Measurements from ENCODE around the gene GAREM1.

The GAREM1 gene

GRCh38 chr18:32422978-32423740 lies 47.5 kb downstream of the GAREM1 start:
- DNase-seq = no peak

DNA sequence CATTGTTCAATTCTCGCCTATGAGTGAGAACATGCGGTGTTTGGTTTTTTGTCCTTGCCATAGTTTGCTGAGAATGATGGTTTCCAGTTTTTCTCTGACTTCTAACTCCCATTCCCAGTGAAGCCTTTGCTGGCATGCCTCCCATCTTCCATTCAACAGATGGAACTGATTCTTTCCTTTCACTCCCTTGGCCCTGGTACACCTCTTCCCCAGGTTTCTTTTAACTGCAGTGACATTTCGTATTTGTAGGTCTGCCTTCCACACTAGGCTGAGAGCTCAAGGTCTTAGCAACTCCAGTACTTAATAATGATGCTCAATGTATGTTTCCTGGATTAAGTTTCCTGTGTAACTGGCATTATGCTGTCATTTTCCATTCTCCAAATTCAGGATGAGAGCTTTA lies 48.5 kb downstream of the GAREM1 start:
- DNase-seq = no peak

DNA sequence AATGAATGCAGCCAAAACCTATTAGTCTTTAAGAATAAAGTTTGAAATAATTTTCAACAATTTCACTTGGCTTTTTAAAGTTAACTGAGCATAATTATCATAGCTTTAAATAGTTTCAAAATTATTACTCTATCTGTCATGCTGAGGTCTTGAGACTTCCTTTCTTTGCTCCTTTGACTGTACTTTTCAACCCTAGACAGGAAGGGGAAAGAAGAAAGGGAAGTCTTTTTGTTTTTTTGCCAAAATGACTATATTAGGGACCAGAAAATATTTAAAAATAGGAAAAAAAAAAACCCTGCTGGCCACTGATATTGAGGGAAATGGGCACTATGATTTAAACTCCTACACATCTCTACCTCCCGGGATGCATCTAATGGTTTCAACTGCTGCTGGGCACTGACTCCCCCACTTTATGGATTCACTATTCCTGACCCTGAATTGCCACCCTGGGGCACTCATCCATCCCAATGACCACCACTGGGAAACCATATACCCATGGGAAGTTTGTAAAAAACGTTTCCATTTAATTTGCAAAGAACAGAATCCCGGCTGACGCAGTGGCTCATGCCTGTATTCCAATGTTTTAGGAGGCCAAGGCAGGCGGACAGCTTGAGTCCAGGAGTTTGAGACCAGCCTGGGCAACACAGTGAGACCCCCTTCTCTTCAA lies 50.5 kb downstream of the GAREM1 start:
- no peak for DNase-seq

- no peak for DNase-seq
Observed at GRCh38 chr18:32418148-32418547, 52.5 kb downstream of the GAREM1 start.

DNA sequence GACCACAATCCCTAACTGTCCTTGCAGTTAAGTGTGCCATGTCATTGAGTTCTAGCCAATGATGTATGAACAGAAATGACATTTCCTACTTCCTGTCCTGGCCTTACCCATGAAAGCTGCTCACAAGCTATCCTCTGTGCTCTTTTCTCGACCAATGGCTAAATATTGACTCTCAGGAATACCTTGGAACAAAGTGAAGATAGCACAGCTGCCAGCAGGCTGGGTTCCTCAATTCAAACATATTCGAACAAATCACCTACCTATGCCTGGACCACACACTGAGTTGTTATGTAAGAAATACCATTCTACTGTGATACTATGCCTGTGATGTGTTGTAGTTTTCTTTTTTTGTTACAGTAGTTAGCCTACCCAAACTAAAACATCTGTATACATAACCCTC lies 65.1 kb downstream of the GAREM1 start:
- no peak for DNase-seq

GRCh38 chr18:32401621-32402020 lies 69.1 kb downstream of the GAREM1 start:
- DNase-seq = no peak

DNA sequence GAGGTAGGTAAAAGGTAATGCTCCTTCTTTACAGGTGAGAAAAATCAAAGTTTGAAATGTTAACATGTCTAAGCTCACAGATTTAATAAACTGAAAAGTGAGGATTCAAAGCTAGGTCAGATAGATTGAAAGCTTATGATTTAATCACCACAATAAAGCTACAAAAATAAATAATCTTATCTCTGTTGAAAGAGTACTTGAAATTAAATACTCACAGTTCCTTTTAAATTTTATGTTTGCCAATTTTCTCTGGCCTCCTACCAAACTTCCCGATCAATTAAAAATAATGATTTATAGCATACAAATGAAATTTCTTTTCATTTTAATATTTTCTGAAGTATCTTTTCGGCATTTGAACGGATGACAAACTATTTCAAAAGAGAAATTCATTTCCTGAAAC lies 77.3 kb downstream of the GAREM1 start:
- no peak for DNase-seq

GRCh38 chr18:32391126-32391525 lies 79.6 kb downstream of the GAREM1 start:
- no peak for DNase-seq

- no peak for DNase-seq
Observed at GRCh38 chr18:32389858-32390257, 80.8 kb downstream of the GAREM1 start.

DNA sequence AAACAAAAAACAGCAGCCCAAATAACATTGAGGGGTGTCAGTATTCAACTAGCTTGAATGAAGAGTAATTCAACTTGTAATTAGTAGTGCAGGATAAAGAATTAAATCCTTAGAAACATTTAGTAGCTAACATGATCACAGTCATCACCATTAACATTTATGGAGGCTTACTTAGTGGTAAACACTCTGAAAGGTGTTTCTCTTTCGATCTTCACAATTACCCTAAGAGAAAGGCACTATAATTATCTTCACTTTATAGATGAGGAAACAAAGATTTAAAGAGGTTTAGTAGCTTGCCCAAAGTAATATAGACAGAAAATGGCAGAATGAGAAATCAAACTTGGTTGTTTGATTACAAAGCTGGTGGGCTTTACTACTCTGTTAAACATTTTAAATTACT lies 81.5 kb downstream of the GAREM1 start:
- DNase-seq = no peak

- DNase-seq = no peak
Observed at GRCh38 chr18:32386471-32386870, 84.2 kb downstream of the GAREM1 start.

GRCh38 chr18:32383050-32383819 lies 87.4 kb downstream of the GAREM1 start:
- no peak for DNase-seq

- no peak for DNase-seq
Observed at GRCh38 chr18:32381761-32382160, 88.9 kb downstream of the GAREM1 start.

DNA sequence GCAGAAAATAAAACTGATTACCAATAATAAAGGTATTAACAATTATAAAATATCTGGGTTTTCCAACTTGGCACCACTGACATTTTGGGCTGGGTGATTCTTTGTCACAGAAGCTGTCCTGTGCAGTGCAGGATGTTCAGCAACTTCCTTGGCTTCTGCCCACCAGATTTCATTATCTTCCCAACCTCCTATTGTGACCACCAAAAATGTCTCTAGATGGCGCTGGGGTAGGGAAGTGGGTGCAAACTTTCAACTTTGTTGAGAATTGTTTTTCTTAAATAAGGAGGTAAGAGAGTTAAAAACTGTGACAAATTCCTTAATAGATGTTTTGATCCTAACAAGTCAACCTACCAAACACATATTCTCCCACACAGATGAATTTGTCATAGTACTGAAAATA lies 90.1 kb downstream of the GAREM1 start:
- DNase-seq = no peak

DNA sequence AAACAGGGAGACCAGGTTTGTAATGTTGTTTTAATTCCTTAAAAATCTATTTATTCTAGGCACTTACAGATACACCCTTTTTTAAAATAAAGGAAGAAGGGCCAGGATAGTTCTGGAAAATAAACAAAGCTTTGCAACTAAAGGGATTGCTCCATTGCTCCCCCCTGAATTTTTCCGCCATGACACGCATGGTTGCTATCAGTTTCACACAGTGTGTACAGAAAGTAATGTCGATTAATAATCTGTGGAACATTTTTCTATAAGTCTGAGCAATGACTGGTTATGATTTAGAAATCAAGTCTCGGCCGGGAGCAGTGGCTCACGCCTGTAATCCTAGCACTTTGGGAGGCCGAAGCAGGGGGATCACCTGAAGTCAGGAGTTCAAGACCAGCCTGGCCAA lies 90.8 kb downstream of the GAREM1 start:
- DNase-seq = no peak

- DNase-seq = no peak
Observed at GRCh38 chr18:32378705-32379104, 92.0 kb downstream of the GAREM1 start.

DNA sequence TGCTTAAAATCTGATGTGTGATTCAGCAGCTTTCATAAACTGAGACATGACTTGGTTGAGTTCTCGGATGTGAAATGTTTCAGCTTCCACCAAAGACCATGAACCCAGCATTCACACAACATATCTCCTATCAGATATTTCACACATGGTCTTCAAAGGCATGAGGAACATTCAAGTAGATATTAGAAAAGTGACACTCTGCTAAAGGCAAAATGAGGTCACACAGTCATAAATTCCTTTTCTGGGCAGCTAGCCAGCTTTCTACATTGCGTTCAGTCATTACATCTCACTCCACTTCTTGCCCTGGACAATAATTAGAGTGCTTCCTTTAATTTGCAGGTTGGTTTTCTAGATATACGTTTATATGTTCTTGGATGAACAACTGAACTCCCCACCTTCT lies 96.7 kb downstream of the GAREM1 start:
- DNase-seq = no peak

- DNase-seq = no peak
Observed at GRCh38 chr18:32373505-32373904, 97.2 kb downstream of the GAREM1 start.

- DNase-seq = no peak
Observed at GRCh38 chr18:32372381-32373061, 98.2 kb downstream of the GAREM1 start.

DNA sequence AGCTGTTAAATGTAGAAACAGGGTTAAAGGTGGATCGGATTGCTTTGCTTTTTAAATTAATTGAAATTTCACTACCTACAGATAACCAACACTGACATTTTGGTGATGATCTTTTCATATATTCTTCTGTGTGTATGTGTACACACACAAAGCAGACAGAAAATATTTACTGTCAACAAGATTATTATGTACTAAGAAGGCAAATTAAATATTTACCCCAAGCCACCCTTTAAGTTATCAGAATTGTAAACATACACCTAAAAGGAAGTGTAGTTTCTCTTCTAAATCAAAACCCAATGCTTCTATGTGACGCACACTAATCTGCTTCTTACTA lies 98.7 kb downstream of the GAREM1 start:
- DNase-seq = no peak

GRCh38 chr18:32371384-32371783 lies 99.3 kb downstream of the GAREM1 start:
- no peak for DNase-seq

GRCh38 chr18:32368991-32369390 lies 101.7 kb downstream of the GAREM1 start:
- DNase-seq = no peak

DNA sequence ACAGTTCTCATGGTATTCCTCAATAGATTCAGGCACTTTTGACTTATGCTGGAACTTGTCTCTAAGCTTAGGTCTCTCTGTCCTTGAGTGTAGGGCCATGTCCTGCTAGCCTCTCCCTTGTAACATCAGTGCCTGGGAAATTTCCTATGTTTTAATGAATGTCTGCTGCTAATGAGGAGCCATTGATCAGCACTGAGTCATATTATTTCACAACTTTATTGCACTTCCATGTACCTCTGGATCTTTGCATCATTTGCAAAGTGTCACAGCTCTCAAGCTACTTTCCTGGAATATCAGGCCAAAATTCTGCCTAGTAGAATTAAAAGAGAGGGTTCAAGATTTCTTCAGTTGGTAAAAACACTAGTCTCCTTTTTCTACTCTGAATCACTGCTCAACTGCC lies 102.5 kb downstream of the GAREM1 start:
- DNase-seq = no peak
